ENCODE data around the gene MBD6. TPM values are rescaled to one million over a fixed set of nuclear protein-coding genes. Genes with fewer than 3 reads are reported as not detected.

MBD6 gene
- total RNA-seq, 1 donor from 2014 or later = 12.5 TPM

GRCh38 chr12:57575771-57576612 lies 53.4 kb downstream of the MBD6 start:
- no peak for DNase-seq (ENCODE audit: low read depth)

GRCh38 chr12:57576613-57577160 lies 54.1 kb downstream of the MBD6 start:
- no peak for DNase-seq (ENCODE audit: low read depth)

- no peak for DNase-seq (ENCODE audit: low read depth)
Observed at GRCh38 chr12:57577981-57578758, 55.5 kb downstream of the MBD6 start.

- no peak for DNase-seq (ENCODE audit: low read depth)
Observed at GRCh38 chr12:57579011-57579410, 56.4 kb downstream of the MBD6 start.

Other genes starting within 250 kb of the MBD6 start
- gene R3HDM2, start 91.8 kb upstream of the MBD6 start, total RNA-seq = 2.6 and 32.1 TPM in 2 replicates
- gene INHBC, start 88.0 kb upstream of the MBD6 start, total RNA-seq = not detected in 2 replicates
- gene INHBE, start 67.5 kb upstream of the MBD6 start, total RNA-seq = 1.0 and 3.1 TPM in 2 replicates
- gene GLI1, start 63.0 kb upstream of the MBD6 start, total RNA-seq = 0.50 TPM in 1 of 2 replicates, not detected in the other
- gene ARHGAP9, start 43.0 kb upstream of the MBD6 start, total RNA-seq = not detected in 2 replicates
- 131 and 134 TPM in 2 replicates for gene MARS1, start 34.8 kb upstream of the MBD6 start, total RNA-seq
- gene DDIT3, start 2.3 kb upstream of the MBD6 start, total RNA-seq = 6.1 and 17.5 TPM in 2 replicates
- gene DCTN2, start 24.4 kb downstream of the MBD6 start, total RNA-seq = 123 and 212 TPM in 2 replicates
- 0.35 and 2.5 TPM in 2 replicates for gene KIF5A, start 27.2 kb downstream of the MBD6 start, total RNA-seq
- gene PIP4K2C, start 68.4 kb downstream of the MBD6 start, total RNA-seq = 43.5 and 77.8 TPM in 2 replicates
- 5.9 and 19.6 TPM in 2 replicates for gene DTX3, start 82.0 kb downstream of the MBD6 start, total RNA-seq
- 1.7 and 7.0 TPM in 2 replicates for gene ARHGEF25, start 88.6 kb downstream of the MBD6 start, total RNA-seq
- gene B4GALNT1, start 110.4 kb downstream of the MBD6 start, total RNA-seq = 0.20 and 1.4 TPM in 2 replicates
- 186 and 325 TPM in 2 replicates for gene OS9, start 171.3 kb downstream of the MBD6 start, total RNA-seq
- gene AGAP2, start 215.9 kb downstream of the MBD6 start, total RNA-seq = under 0.01 and 0.17 TPM in 2 replicates
- gene TSPAN31, start 222.2 kb downstream of the MBD6 start, total RNA-seq = 64.0 and 105 TPM in 2 replicates
- gene CDK4, start 229.5 kb downstream of the MBD6 start, total RNA-seq = 101 and 145 TPM in 2 replicates
- gene MARCHF9, start 232.3 kb downstream of the MBD6 start, total RNA-seq = 3.1 and 8.5 TPM in 2 replicates
- 0.50 and 0.87 TPM in 2 replicates for gene CYP27B1, start 244.3 kb downstream of the MBD6 start, total RNA-seq
- gene METTL1, start 249.3 kb downstream of the MBD6 start, total RNA-seq = 6.1 and 6.4 TPM in 2 replicates
- 4.2 and 4.3 TPM in 2 replicates for gene EEF1AKMT3, start 249.8 kb downstream of the MBD6 start, total RNA-seq

All from renal cortical epithelial cell (primary cell).